GM21717 (cell line): ENCODE measurements around the gene USP19.

ENCODE experiments used
- ATAC-seq: cut with Tn5 transposase; IDR thresholded peaks from one replicate; pipeline ENCODE4 v1.9.1; 2021; ENCODE audit warnings: mild to moderate bottlenecking, moderate library complexity; ENCODE audit not compliant: unreplicated experiment

USP19 gene

DNA sequence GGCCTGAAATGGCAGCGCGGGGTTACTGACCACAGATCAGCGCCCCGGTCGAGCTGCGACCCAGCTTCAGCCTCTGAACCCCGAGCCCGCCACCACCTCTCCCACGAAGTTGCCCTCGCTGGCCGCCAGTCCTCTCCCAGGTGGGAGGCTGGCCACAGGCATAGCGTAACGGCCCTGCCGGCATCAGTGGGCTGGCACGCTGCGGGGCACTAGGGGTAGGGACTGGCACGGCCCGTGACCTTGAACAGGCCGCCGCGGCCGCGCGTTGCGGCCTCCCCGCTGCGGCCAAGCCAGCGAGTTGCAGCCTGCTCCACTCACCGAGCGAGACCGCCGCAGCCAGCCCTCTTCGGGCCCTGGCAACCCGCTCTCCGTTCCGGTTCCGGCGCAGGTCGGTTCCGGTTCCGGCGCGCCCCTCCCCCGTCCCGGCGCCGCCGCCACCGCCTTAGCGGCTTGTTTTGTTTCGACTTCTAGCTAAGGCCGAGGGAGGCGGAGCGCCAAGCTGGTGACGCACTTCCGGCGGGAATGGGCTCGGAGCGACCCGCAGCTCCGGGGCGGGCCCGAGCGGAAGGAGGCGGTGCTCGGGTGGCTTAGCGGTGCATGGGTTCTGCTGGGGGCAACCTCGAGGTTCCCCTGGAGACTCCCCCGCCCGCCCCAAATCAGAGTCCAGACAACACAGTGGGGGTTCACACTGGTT lies at the start of gene USP19:
Gene USP19, minus strand, starts transcription at position 386 of the 694 bp plus-strand sequence. CDS start 1,678 bp downstream, outside the sequence.
- peak; percentile 66 for ATAC-seq

DNA sequence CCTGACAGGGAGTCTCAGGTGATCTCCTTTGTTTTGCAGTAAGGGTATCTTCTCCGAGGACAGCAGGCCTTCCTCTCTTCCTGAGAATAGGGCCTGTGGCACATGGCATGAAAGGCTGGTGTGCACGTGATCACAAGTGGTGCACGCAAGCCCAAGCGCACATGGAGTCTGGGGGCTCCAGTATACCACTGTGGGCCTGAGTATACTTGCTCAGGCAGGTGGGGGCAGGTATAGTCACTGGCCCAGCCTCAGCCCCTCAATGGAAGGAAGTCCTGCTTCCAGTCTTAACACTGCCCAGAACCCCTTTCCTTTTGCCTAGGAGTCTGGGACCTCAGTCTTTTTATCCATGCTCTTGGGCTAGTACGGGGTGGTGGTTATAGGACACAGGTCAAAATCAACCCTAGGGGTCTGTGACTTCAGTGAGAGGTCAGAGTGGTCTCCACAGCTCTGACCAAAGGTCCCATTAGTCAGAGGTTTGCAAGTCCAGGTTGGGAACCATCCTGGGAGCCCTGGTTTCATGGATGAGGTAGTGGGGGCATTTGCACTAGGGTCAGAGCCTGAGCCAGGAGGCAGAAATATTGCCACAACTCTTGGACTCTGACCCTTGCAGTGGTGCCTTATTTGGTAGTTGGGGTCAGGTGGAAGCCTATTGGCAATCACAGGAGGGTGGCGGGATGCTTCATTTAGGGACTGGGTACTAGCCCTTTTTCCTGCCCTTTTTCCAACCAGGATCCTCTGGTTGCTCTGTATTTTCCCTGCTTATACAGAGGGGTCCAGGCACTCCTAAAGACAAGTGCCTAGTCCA lies 46.3 kb upstream of the USP19 start:
- ATAC-seq = no peak

DNA sequence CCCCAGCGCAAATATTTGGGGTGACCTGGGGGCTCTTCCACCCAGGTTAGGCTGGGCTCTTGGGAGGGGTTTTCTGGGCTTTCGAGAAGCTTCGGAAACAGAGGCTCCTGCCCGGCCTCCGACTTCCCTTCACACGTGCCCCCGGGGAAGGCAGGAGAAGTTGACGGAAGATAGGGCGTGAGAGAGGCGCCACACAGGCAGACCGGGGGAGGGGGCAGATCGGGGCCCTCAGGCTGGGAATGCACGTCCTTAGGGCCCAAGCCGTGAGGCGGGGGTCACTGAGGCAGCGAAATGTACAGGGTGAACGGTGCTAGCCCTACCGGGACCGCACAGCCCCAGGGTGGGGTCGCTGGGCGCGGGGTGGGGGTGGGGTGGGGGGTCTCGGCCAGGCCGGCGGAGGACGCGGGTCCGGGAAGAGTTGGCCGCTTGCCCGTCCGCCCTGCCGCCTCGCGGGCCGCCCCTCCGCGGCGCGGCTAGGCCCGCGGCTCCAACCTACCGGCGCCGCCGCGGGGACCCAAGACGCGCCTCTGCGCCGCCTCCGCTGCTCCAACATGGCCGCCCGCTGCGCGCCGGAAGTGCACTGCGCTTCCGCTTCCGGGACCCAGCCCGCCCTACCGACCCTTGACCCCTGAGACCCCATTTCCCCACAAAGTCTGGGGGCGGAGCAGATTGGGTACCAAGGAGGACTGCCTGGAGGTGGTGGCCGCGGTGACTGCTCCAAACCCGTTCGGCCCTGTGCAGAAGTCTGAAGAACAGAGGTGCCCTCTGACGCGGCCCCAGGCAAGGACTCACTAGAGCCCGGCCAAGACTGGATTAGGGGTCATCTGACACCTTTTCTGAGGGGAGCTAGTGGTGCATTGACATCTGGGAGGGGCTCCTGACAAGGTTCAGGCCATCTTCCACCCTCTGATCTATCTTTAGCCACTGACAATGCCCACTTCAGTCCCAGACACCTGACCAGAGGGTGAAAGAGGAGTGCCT lies 45.4 kb upstream of the USP19 start, which contains the start of gene CCDC71:
Gene CCDC71, minus strand, starts transcription at position 561 of the 981 bp plus-strand sequence. CDS start 2,123 bp downstream, outside the sequence.
- ATAC-seq = peak; percentile 75

DNA sequence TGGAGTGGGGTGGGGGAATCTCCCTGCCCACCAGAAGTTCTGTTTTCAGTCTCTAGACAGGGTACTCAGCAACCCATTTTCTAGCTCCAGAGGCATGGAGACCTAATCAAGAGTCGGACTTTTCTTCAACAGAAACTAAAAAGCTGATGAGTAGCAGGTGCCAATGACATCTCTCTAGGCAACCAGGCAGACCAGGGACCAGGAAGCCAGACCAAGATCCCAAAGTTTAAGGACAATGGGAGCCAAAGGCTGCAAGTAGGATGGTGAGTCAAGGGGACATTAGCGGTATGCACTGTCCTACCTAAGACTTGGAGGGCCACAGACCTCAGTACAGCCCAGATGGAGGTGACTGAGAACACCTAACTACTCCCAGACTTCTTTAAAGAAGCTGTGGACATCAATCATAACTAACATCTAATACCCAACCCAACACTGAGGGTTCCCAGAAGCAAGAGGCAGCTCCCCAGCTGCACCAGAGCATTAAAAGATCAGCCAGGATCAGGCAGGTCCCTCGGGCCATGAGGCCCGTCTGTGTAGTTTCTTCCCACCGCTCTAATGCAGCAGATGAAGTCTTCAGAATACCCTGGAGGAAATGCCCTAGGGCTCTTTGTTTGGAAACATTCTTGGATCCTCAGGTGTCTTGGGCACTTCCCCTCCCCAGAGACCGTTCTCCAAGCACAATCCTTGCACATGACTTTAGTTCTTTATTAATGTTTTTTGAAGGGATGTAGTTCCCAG lies 44.5 kb upstream of the USP19 start:
- no peak for ATAC-seq

DNA sequence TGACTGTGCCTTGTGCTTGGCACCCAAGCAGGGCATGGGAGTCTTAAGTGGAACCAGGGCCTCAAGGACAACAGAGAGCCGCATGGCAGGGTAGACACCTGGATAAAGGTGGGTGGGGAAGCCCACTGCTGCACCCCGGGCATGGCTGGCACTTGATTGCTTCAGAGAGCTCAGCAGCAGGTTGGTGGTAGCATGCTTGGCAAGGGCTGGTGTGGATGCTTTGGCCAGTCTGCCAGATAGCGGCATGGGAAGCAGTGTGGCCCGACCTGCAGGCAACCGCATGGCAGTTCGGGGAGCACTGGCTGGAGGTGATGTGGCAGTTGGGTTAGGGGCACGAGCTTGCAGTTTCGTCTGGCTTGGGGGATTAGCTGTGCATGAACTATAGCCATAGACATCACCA lies 43.0 kb upstream of the USP19 start:
- ATAC-seq = no peak

GRCh38 chr3:49162751-49163419 lies 42.3 kb upstream of the USP19 start:
- ATAC-seq = no peak

- no peak for ATAC-seq
These were observed 41.3 kb upstream of the USP19 start for GRCh38 chr3:49161808-49162530.

DNA sequence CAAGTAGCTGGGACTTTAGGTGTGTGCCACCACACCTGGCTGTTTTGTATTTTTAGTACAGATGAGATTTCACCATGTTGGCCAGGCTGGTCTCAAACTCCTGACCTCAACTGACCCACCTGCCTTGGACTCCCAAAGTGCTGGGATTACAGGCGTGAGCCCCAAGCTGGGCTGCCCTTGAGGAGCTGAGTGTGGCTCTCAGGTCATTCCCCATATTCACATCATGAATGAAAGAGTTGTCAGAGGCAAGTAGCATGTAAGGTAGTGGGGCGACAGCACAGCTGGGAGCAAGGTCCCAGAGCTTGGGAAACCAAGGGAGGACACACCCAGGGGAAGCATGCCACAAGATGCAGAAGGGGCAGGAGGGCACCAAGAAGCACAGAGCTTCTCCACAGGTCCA lies 40.6 kb upstream of the USP19 start:
- ATAC-seq = no peak

DNA sequence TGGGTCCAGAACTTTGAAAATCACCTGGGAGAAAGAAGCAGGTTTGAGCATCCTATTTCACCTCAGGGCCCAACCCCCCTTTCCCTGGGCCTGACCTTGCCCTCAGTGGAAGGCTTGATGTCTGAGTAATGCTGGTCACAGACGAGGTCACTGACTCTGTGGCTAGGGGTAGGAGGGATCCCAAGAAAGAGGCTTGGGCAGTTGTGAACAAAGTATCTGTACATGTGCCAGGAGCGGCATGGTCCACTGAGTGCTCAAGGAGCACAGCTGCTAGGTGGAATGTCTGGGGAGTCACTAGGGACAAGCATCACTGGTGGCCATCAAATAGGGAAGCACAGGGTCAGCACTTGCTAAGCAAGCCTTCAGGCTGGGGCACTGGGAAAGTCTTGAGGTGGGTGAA lies 38.2 kb upstream of the USP19 start:
- no peak for ATAC-seq

- ATAC-seq = no peak
These were observed 37.6 kb upstream of the USP19 start for GRCh38 chr3:49158103-49158709.

GRCh38 chr3:49157289-49157688 lies 36.7 kb upstream of the USP19 start:
- no peak for ATAC-seq

DNA sequence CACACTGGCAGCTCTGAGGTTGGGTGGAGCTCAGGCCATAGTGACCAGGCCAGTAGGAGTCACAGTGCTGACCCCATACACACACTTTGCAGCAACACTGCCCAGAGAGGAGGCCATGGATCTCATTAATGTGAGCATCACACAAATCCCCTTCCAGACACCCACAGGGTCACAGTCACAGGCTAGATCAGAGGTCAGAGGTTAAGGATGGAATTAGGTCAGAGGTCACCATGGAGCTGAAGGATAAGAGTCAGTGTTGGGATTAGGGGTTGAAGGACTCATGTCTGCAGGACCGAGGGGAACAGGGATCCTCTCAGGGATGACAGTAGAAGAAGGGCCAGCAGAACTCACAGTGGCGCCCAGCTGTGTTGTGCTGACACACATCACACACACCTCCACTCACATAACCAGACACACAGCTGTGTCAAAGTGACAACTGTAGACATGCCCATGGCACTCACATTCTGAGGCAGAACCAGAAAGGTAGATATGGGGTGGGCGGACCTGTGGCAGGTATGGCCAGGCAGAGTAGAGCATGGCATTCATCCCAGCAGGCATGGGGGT lies 32.8 kb upstream of the USP19 start:
- ATAC-seq = no peak

- no peak for ATAC-seq
These were observed 31.0 kb upstream of the USP19 start for GRCh38 chr3:49151610-49152009.

GRCh38 chr3:49148159-49148558 lies 27.5 kb upstream of the USP19 start:
- ATAC-seq = no peak

- ATAC-seq = no peak
These were observed 19.5 kb upstream of the USP19 start for GRCh38 chr3:49140080-49140479.

- no peak for ATAC-seq
These were observed 14.9 kb upstream of the USP19 start for GRCh38 chr3:49135499-49135898.

GRCh38 chr3:49134471-49135265 lies 14.0 kb upstream of the USP19 start:
- no peak for ATAC-seq
